PFSK-1 (cell line): ENCODE data around the gene CAV1.

Source experiments
- POLR2AphosphoS5 ChIP-seq: IDR thresholded peaks from 2 replicates; pipeline ENCODE4 v1.6.1; 2012; ENCODE audit warnings: low read depth, mild to moderate bottlenecking, control low read depth, low read length, moderate library complexity
- TAF1 ChIP-seq: IDR thresholded peaks from 2 replicates; pipeline ENCODE4 v1.6.1; 2012; ENCODE audit warnings: low read length, control low read depth, borderline replicate concordance; ENCODE audit not compliant: insufficient read depth

- TF ChIP-seq POLR2AphosphoS5, result no peak
- no peak for TF ChIP-seq TAF1
Observed at GRCh38 chr7:116530107-116530820, 5.4 kb downstream of the CAV1 start.
